ENCODE results near the gene DPP10.

The DPP10 gene

DNA sequence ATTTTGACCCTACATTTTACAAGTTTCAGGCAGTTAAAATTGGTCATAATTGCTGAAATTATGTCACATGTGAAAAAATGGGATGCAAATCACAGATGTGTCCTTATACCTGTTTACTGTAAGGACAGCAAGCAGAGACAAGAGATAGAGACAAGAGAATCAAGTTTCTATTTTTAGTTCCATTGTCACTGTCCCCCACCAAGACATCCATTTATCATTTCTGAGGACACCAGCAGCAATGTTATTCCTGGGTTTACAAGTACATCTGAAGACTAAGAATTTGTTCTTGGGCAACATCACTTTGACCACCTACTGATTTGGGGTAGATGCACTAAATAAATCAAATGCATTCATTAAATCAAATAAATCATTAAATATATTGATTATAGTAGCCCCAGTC lies 1111.7 kb downstream of the DPP10 start:
- H2BK120ac ChIP-seq (ENCODE audit: low read depth, low read length): no peak overlapping the region
- H3K4me1 ChIP-seq (ENCODE audit: control insufficient read depth in 2 of 2, insufficient read depth in 1 of 2, low read depth in 1 of 2, low read length in 2 of 2): no peaks in the 10 kb centered on the region
- H2BK5ac ChIP-seq (ENCODE audit: low read length): no peak overlapping the region
- H3K36me3 ChIP-seq (replicated peaks in 1 of 2; ENCODE audit: control insufficient read depth in 2 of 2, insufficient read depth in 2 of 2, low read length in 2 of 2): no peaks in the 10 kb centered on the region
- no peak for DNase-seq (ENCODE audit: low spot score)
- no peak overlapping the region for H3K14ac ChIP-seq (ENCODE audit: low read length)
- no peak overlapping the region for H4K8ac ChIP-seq (ENCODE audit: low read depth, low read length)
- no peaks in the 10 kb centered on the region for H3K9me3 ChIP-seq (replicated peaks in 1 of 2; ENCODE audit: control insufficient read depth in 2 of 2, insufficient read depth in 1 of 2, low read depth in 1 of 2, low read length in 2 of 2)
- no peak overlapping the region for H2AFZ ChIP-seq (ENCODE audit: low read length)
- H3K4me2 ChIP-seq (ENCODE audit: insufficient read depth, low read length, poor library complexity, severe bottlenecking): no peak overlapping the region
- no peak overlapping the region for H2BK12ac ChIP-seq (ENCODE audit: low read length)
- H3K27ac ChIP-seq (replicated peaks; ENCODE audit: low read length): no peak overlapping the region
- no peaks in the 10 kb centered on the region for H3K79me1 ChIP-seq (ENCODE audit: low read depth, low read length)
- H3K23ac ChIP-seq (ENCODE audit: low read depth, low read length, poor library complexity): no peak overlapping the region
- H3K9ac ChIP-seq (ENCODE audit: low read depth, low read length, poor library complexity): no peak overlapping the region
- H4K91ac ChIP-seq (ENCODE audit: low read depth, low read length, poor library complexity): no peak overlapping the region
- H3K18ac ChIP-seq (ENCODE audit: low read length): no peak overlapping the region
- no peak overlapping the region for H3K4me3 ChIP-seq (ENCODE audit: low read length in 2 of 2)
- no peak overlapping the region for H2BK15ac ChIP-seq (ENCODE audit: low read length)
- no peak overlapping the region for H3K4ac ChIP-seq (ENCODE audit: low read length)
- H2AK5ac ChIP-seq (ENCODE audit: low read depth, low read length): no peak overlapping the region
- H3K27me3 ChIP-seq (ENCODE audit: control insufficient read depth in 3 of 3, insufficient read depth in 3 of 3, low read depth in 1 of 3, low read length in 3 of 3): no peaks in the 10 kb centered on the region

DNA sequence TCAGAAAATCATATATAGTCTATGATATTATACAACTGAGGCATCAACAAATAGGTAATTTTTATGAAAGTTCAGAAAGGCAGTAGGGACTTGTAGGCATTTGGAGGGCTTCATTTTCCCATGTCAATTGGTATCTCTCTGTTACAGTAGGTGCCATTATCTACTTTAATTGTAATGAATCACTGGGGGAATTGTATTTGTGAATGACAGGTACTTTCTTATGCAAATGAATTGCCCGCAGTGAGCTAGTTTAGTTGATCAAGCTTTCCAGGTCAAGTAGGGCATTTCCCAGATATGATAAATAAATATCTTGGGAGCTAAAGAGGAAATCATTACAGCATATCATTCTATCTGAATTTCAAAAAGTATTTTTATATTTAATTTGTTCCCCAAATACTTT lies 1116.3 kb downstream of the DPP10 start:
- H3K9ac ChIP-seq (ENCODE audit: low read depth, low read length, poor library complexity): no peak overlapping the region
- no peaks in the 10 kb centered on the region for H3K9me3 ChIP-seq (replicated peaks in 1 of 2; ENCODE audit: control insufficient read depth in 2 of 2, insufficient read depth in 1 of 2, low read depth in 1 of 2, low read length in 2 of 2)
- no peaks in the 10 kb centered on the region for H3K27me3 ChIP-seq (ENCODE audit: control insufficient read depth in 3 of 3, insufficient read depth in 3 of 3, low read depth in 1 of 3, low read length in 3 of 3)
- no peak overlapping the region for H3K14ac ChIP-seq (ENCODE audit: low read length)
- H3K23ac ChIP-seq (ENCODE audit: low read depth, low read length, poor library complexity): no peak overlapping the region
- no peak overlapping the region for H3K18ac ChIP-seq (ENCODE audit: low read length)
- H3K4me1 ChIP-seq (ENCODE audit: control insufficient read depth in 2 of 2, insufficient read depth in 1 of 2, low read depth in 1 of 2, low read length in 2 of 2): no peaks in the 10 kb centered on the region
- no CpG with 5 or more reads among the region's 1 CpG for WGBS, 2 donors (ENCODE audit: extremely low coverage in 2 of 2, insufficient read length in 2 of 2, insufficient replicate concordance in 1 of 2)
- no peak overlapping the region for H2BK15ac ChIP-seq (ENCODE audit: low read length)
- H3K79me1 ChIP-seq (ENCODE audit: low read depth, low read length): no peaks in the 10 kb centered on the region
- H2AK5ac ChIP-seq (ENCODE audit: low read depth, low read length): no peak overlapping the region
- H3K4ac ChIP-seq (ENCODE audit: low read length): no peak overlapping the region
- H4K8ac ChIP-seq (ENCODE audit: low read depth, low read length): no peak overlapping the region
- H2AFZ ChIP-seq (ENCODE audit: low read length): no peak overlapping the region
- H3K4me3 ChIP-seq (ENCODE audit: low read length in 2 of 2): no peak overlapping the region
- no peak overlapping the region for H4K91ac ChIP-seq (ENCODE audit: low read depth, low read length, poor library complexity)
- H3K36me3 ChIP-seq (replicated peaks in 1 of 2; ENCODE audit: control insufficient read depth in 2 of 2, insufficient read depth in 2 of 2, low read length in 2 of 2): no peaks in the 10 kb centered on the region
- H2BK120ac ChIP-seq (ENCODE audit: low read depth, low read length): no peak overlapping the region
- no peak for DNase-seq (ENCODE audit: low spot score)
- H2BK5ac ChIP-seq (ENCODE audit: low read length): no peak overlapping the region
- no peak overlapping the region for H3K4me2 ChIP-seq (ENCODE audit: insufficient read depth, low read length, poor library complexity, severe bottlenecking)
- H2BK12ac ChIP-seq (ENCODE audit: low read length): no peak overlapping the region
- no peak overlapping the region for H3K27ac ChIP-seq (replicated peaks; ENCODE audit: low read length)

- no peak overlapping the region for H2BK120ac ChIP-seq (ENCODE audit: low read depth, low read length)
- H3K14ac ChIP-seq (ENCODE audit: low read length): no peak overlapping the region
- no peaks in the 10 kb centered on the region for H3K27me3 ChIP-seq (ENCODE audit: control insufficient read depth in 3 of 3, insufficient read depth in 3 of 3, low read depth in 1 of 3, low read length in 3 of 3)
- H3K4me2 ChIP-seq (ENCODE audit: insufficient read depth, low read length, poor library complexity, severe bottlenecking): no peak overlapping the region
- no peak overlapping the region for H2AFZ ChIP-seq (ENCODE audit: low read length)
- no CpG with 5 or more reads among the region's 4 CpGs for WGBS, 2 donors (ENCODE audit: extremely low coverage in 2 of 2, insufficient read length in 2 of 2, insufficient replicate concordance in 1 of 2)
- no peak overlapping the region for H3K9ac ChIP-seq (ENCODE audit: low read depth, low read length, poor library complexity)
- H2BK5ac ChIP-seq (ENCODE audit: low read length): no peak overlapping the region
- H3K23ac ChIP-seq (ENCODE audit: low read depth, low read length, poor library complexity): no peak overlapping the region
- no peaks in the 10 kb centered on the region for H3K79me1 ChIP-seq (ENCODE audit: low read depth, low read length)
- H3K18ac ChIP-seq (ENCODE audit: low read length): no peak overlapping the region
- H2BK12ac ChIP-seq (ENCODE audit: low read length): no peak overlapping the region
- no peak for DNase-seq (ENCODE audit: low spot score)
- no peaks in the 10 kb centered on the region for H3K9me3 ChIP-seq (replicated peaks in 1 of 2; ENCODE audit: control insufficient read depth in 2 of 2, insufficient read depth in 1 of 2, low read depth in 1 of 2, low read length in 2 of 2)
- H3K36me3 ChIP-seq (replicated peaks in 1 of 2; ENCODE audit: control insufficient read depth in 2 of 2, insufficient read depth in 2 of 2, low read length in 2 of 2): no peaks in the 10 kb centered on the region
- no peak overlapping the region for H3K27ac ChIP-seq (replicated peaks; ENCODE audit: low read length)
- no peak overlapping the region for H4K8ac ChIP-seq (ENCODE audit: low read depth, low read length)
- no peaks in the 10 kb centered on the region for H3K4me1 ChIP-seq (ENCODE audit: control insufficient read depth in 2 of 2, insufficient read depth in 1 of 2, low read depth in 1 of 2, low read length in 2 of 2)
- no peak overlapping the region for H2BK15ac ChIP-seq (ENCODE audit: low read length)
- H2AK5ac ChIP-seq (ENCODE audit: low read depth, low read length): no peak overlapping the region
- no peak overlapping the region for H3K4ac ChIP-seq (ENCODE audit: low read length)
- H3K4me3 ChIP-seq (ENCODE audit: low read length in 2 of 2): no peak overlapping the region
- no peak overlapping the region for H4K91ac ChIP-seq (ENCODE audit: low read depth, low read length, poor library complexity)
These were observed 1118.2 kb downstream of the DPP10 start for GRCh38 chr2:115560666-115561065.

DNA sequence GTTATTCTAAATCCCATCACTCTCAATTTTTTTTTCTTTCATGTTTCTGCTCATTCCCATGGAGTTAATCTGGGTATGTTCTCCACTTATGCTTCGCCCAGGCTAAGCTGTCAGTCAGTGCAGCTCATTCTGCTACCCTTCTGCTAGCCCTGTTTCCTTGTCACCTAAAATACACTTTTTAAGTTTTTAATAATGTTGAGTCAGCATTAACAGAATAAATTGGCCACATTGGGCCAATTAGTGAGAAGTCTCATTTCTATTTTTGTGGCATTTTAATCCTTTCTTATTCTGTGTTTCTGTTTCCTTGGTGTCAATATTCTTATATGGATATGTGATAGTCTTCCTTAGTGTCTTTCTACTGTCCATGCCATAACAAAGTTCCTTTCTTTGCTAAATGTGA lies 1126.2 kb downstream of the DPP10 start:
- Histone ChIP-seq H3K18ac (ENCODE audit: low read length) (no peak overlapping the region), H3K9ac (ENCODE audit: low read depth, low read length, poor library complexity) (no peak overlapping the region), H3K79me1 (ENCODE audit: low read depth, low read length) (no peaks in the 10 kb centered on the region), H2BK5ac (ENCODE audit: low read length) (no peak overlapping the region), H4K91ac (ENCODE audit: low read depth, low read length, poor library complexity) (no peak overlapping the region), H3K14ac (ENCODE audit: low read length) (no peak overlapping the region), H2AK5ac (ENCODE audit: low read depth, low read length) (no peak overlapping the region), H2BK15ac (ENCODE audit: low read length) (no peak overlapping the region), H3K4me2 (ENCODE audit: insufficient read depth, low read length, poor library complexity, severe bottlenecking) (no peak overlapping the region), H2BK120ac (ENCODE audit: low read depth, low read length) (no peak overlapping the region), H3K23ac (ENCODE audit: low read depth, low read length, poor library complexity) (no peak overlapping the region), H3K4me1 (ENCODE audit: control insufficient read depth in 2 of 2, insufficient read depth in 1 of 2, low read depth in 1 of 2, low read length in 2 of 2) (no peaks in the 10 kb centered on the region), H3K4ac (ENCODE audit: low read length) (no peak overlapping the region), H3K4me3 (ENCODE audit: low read length in 2 of 2) (no peak overlapping the region), H2BK12ac (ENCODE audit: low read length) (no peak overlapping the region), H3K27me3 (ENCODE audit: control insufficient read depth in 3 of 3, insufficient read depth in 3 of 3, low read depth in 1 of 3, low read length in 3 of 3) (no peaks in the 10 kb centered on the region), H3K27ac (replicated peaks; ENCODE audit: low read length) (no peak overlapping the region), H3K36me3 (replicated peaks in 1 of 2; ENCODE audit: control insufficient read depth in 2 of 2, insufficient read depth in 2 of 2, low read length in 2 of 2) (no peaks in the 10 kb centered on the region), H2AFZ (ENCODE audit: low read length) (no peak overlapping the region), H3K9me3 (replicated peaks in 1 of 2; ENCODE audit: control insufficient read depth in 2 of 2, insufficient read depth in 1 of 2, low read depth in 1 of 2, low read length in 2 of 2) (no peaks in the 10 kb centered on the region), H4K8ac (ENCODE audit: low read depth, low read length) (no peak overlapping the region)
- no CpG with 5 or more reads among the region's 1 CpG for WGBS, 2 donors (ENCODE audit: extremely low coverage in 2 of 2, insufficient read length in 2 of 2, insufficient replicate concordance in 1 of 2)
- DNase-seq (ENCODE audit: low spot score): no peak
